Activated T-cell treated with anti-CD3 and anti-CD28 coated beads, Interleukin-2, amount 50 U/mL, for 48 hours (primary cell): ENCODE data around the gene NLRP12.
"Not testable (repeated sequence)": the region's sequence is repeated elsewhere in the genome, so short reads cannot be mapped to it uniquely, and the experiment has no call there.

Experiments
- DNase-seq, 2 experiments: peaks; one replicate each; pipeline ENCODE4 v3.0.0-alpha.2; 2020

NLRP12 gene

GRCh38 chr19:53774491-53774890, 49.6 kb downstream of the NLRP12 start:
- DNase-seq, result not testable (repeated sequence)

DNA sequence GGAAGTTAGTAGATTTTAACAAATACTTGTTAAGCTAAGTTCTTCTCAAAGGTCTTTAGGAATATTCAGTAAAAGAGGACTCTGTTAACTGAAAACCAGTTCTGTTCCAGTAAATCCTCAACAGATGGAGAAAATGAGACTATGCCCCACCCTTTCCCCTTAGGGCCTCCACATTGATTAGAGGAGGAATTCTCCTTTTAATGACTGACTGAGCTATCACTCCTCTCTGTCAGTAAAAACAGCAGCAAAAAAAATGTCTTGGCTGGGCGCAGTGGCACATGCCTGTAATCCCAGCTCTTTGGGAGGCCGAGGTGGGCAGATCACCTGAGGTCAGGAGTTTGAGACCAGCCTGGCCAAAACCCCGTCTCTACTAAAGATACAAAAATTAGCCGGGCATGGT, 50.1 kb downstream of the NLRP12 start:
- DNase-seq, result no peak

DNA sequence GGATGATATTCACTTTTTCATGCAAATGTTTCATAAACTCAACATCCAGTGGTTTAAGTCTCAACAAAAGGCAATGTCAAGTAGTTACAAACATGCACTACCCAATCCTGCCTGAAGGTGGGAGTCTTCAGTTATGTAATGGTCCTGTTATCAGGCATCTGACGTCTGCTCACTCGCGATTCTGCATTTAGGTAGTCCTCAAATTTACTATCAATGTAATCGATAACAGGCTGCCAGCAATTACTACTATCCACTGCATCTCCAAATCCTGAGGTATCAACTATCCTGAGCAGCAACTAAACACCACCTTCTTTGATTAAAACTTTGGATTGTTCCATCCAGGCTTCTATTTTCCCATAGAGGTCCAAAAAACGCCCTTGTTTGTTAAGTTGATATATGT, 51.2 kb downstream of the NLRP12 start:
- DNase-seq, result peak; percentile 35

DNA sequence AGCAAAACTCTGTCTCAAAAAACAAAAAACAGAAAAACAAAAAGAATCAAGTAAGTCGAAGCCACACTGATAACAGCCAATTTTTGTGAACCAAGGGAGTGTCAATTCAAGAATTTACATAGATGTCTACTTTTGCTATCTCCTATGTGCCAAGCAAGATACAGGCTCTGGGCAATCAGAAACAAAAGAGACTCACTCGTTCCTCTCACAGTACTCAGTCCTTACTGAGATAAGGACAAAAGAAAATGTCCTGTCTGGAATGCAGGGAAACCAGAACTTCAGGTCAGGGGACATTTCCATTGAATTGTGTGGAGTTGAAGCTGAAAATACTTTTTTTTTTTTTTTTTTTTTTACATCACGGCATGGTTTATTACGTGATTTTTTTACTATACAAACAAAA, 53.0 kb downstream of the NLRP12 start:
- DNase-seq, result no peak

- not testable (repeated sequence) for DNase-seq
Measured at GRCh38 chr19:53769696-53770309, 54.3 kb downstream of the NLRP12 start.

- DNase-seq, result no peak
Measured at GRCh38 chr19:53768401-53768800, 55.7 kb downstream of the NLRP12 start.

- DNase-seq, result not testable (repeated sequence)
Measured at GRCh38 chr19:53758991-53759390, 65.1 kb downstream of the NLRP12 start.
